CD8-positive, alpha-beta memory T cell (primary cell): ENCODE data around the gene FYB1. TPM values are rescaled to one million over a fixed set of nuclear protein-coding genes. Genes with fewer than 3 reads are reported as not detected.

Experiments used
- CTCF ChIA-PET: fragments of 350-600 bp; sonication (Branson Sonifier 250); formaldehyde crosslinking; loops from one replicate; lab custom pipeline; 2021; ENCODE audit warnings: antibody characterized with exemption; lab: Charles Lee
- POLR2A ChIA-PET: fragments of 350-600 bp; sonication (Branson Sonifier 250); formaldehyde crosslinking; loops from one replicate; lab custom pipeline; 2021; ENCODE audit warnings: antibody characterized with exemption; lab: Charles Lee
- DNase-seq, 5 donors: peaks; one replicate each; pipeline versions ENCODE4 v3.0.0 to v3.0.0-alpha.2; 2020 to 2022; ENCODE audit warnings: mixed read lengths in 1 of 5
- H3K27ac ChIP-seq: one replicate; pipeline ENCODE4 v1.7.0; 2013; ENCODE audit warnings: low read depth, mild to moderate bottlenecking, low read length, moderate library complexity
- H3K27me3 ChIP-seq: 2 replicates; pipeline ENCODE4 v1.7.0; 2013; ENCODE audit warnings: low read length, mild to moderate bottlenecking; ENCODE audit not compliant: insufficient read depth, poor library complexity, severe bottlenecking
- H3K36me3 ChIP-seq: 2 replicates; pipeline ENCODE4 v1.7.0; 2013; ENCODE audit warnings: mild to moderate bottlenecking, low read length, moderate library complexity; ENCODE audit not compliant: insufficient read depth
- H3K4me1 ChIP-seq: 2 replicates; pipeline ENCODE4 v1.7.0; 2013; ENCODE audit warnings: mild to moderate bottlenecking, low read length, moderate library complexity; ENCODE audit not compliant: insufficient read depth
- H3K4me3 ChIP-seq: 2 replicates; pipeline ENCODE4 v1.7.0; 2013; ENCODE audit warnings: mild to moderate bottlenecking, low read length
- H3K9me3 ChIP-seq: 2 replicates; pipeline ENCODE4 v1.7.0; 2013; ENCODE audit warnings: mild to moderate bottlenecking, low read length
- H3K27ac Mint-ChIP-seq, 8 donors: one replicate each; pipeline ENCODE4 v1.8.0; 2020 to 2021; ENCODE audit warnings: mixed read lengths in 8 of 8, mild to moderate bottlenecking in 6 of 8, inconsistent platforms in 3 of 8, moderate library complexity in 3 of 8
- H3K27me3 Mint-ChIP-seq, 2 donors: one replicate each; pipeline ENCODE4 v1.8.0; 2020 to 2021; ENCODE audit warnings: mixed read lengths in 2 of 2, mild to moderate bottlenecking in 1 of 2, moderate library complexity in 1 of 2
- H3K36me3 Mint-ChIP-seq, 3 donors: one replicate each; pipeline ENCODE4 v1.8.0; 2020 to 2021; ENCODE audit warnings: mixed read lengths in 3 of 3, inconsistent platforms in 1 of 3, mild to moderate bottlenecking in 1 of 3
- H3K4me1 Mint-ChIP-seq, 3 donors: one replicate each; pipeline ENCODE4 v1.8.0; 2020 to 2021; ENCODE audit warnings: mixed read lengths in 3 of 3, inconsistent platforms in 1 of 3, mild to moderate bottlenecking in 1 of 3
- H3K4me3 Mint-ChIP-seq, 7 donors: one replicate each; pipeline ENCODE4 v1.8.0; 2020 to 2021; ENCODE audit warnings: mixed read lengths in 7 of 7, mild to moderate bottlenecking in 6 of 7, moderate library complexity in 4 of 7, inconsistent platforms in 2 of 7
- H3K9me3 Mint-ChIP-seq, 5 donors: one replicate each; pipeline ENCODE4 v1.8.0; 2020 to 2022; ENCODE audit warnings: mixed read lengths in 5 of 5, mild to moderate bottlenecking in 3 of 5, moderate library complexity in 2 of 5, inconsistent platforms in 1 of 5
- polyA plus RNA-seq: library from polyadenylated mRNA; unstranded; fragments of 300-500 nt; fragmentation: Illumina TruSeq; gene quantifications from one replicate; pipeline ENCODE4 v1.2.3, GENCODE V29; 2021
- total RNA-seq, 2 experiments: library from RNA; stranded (reverse); gene quantifications; one replicate each; pipeline ENCODE4 v1.2.3, GENCODE V29; 2021

The FYB1 gene
- total and polyA plus RNA-seq, 3 experiments from 2014 or later = 75.9 to 282 (median 84.2) TPM

GRCh38 chr5:39114155-39114554, 105.2 kb downstream of the FYB1 start:
- no peak overlapping the region for H3K4me3 ChIP-seq
- Mint-ChIP-seq H3K4me1 (peaks cover 15 to 51% (median 50%) of the 10 kb centered on the region in 3 donors), H3K27ac (peak overlapping the region in 3 of 8 donors; percentile 16 to 36 (median 17)), H3K9me3 (no peaks in the 10 kb centered on the region), H3K36me3 (peaks cover 5 to 85% (median 30%) of the 10 kb centered on the region in 3 donors), H3K4me3 (no peak overlapping the region), H3K27me3 (no peaks in the 10 kb centered on the region)
- no peaks in the 10 kb centered on the region for H3K27me3 ChIP-seq
- H3K36me3 ChIP-seq = peaks cover 74% of the 10 kb centered on the region
- POLR2A ChIA-PET = no interaction called here
- no peak overlapping the region for H3K27ac ChIP-seq
- H3K9me3 ChIP-seq = no peaks in the 10 kb centered on the region
- no peak for DNase-seq
- peaks cover 6% of the 10 kb centered on the region for H3K4me1 ChIP-seq
- CTCF ChIA-PET = no interaction called here

GRCh38 chr5:39113354-39113953, 105.9 kb downstream of the FYB1 start:
- Histone ChIP-seq H3K9me3 (no peaks in the 10 kb centered on the region), H3K36me3 (peaks cover 73% of the 10 kb centered on the region), H3K27me3 (no peaks in the 10 kb centered on the region), H3K27ac (no peak overlapping the region), H3K4me1 (peaks cover 6% of the 10 kb centered on the region), H3K4me3 (no peak overlapping the region)
- CTCF ChIA-PET = no interaction called here
- no peaks in the 10 kb centered on the region for H3K27me3 Mint-ChIP-seq
- no peaks in the 10 kb centered on the region for H3K9me3 Mint-ChIP-seq
- peak overlapping the region in 2 of 8 donors; percentile 10 to 13 for H3K27ac Mint-ChIP-seq
- no peak for DNase-seq
- peaks cover 15 to 56% (median 50%) of the 10 kb centered on the region in 3 donors for H3K4me1 Mint-ChIP-seq
- no peak overlapping the region for H3K4me3 Mint-ChIP-seq
- POLR2A ChIA-PET = no interaction called here
- peaks cover 5 to 89% (median 31%) of the 10 kb centered on the region in 3 donors for H3K36me3 Mint-ChIP-seq

- Histone ChIP-seq H3K27me3 (no peaks in the 10 kb centered on the region), H3K4me1 (no peaks in the 10 kb centered on the region), H3K36me3 (peaks cover 38% of the 10 kb centered on the region), H3K4me3 (no peak overlapping the region), H3K9me3 (no peaks in the 10 kb centered on the region), H3K27ac (no peak overlapping the region)
- Mint-ChIP-seq H3K4me1 (peaks cover 4 to 31% (median 18%) of the 10 kb centered on the region in 3 donors), H3K36me3 (peaks cover under 1 to 83% (median 22%) of the 10 kb centered on the region in 3 donors), H3K27ac (peak overlapping the region in 5 of 8 donors; percentile 2 to 66 (median 44)), H3K4me3 (no peak overlapping the region), H3K27me3 (no peaks in the 10 kb centered on the region), H3K9me3 (no peaks in the 10 kb centered on the region)
- POLR2A ChIA-PET = no interaction called here
- no peak for DNase-seq
- CTCF ChIA-PET = no interaction called here
Observed at GRCh38 chr5:39109606-39110005, 109.8 kb downstream of the FYB1 start.

GRCh38 chr5:39108987-39109386, 110.4 kb downstream of the FYB1 start:
- peaks cover 0 to 83% (median 21%) of the 10 kb centered on the region in 3 donors for H3K36me3 Mint-ChIP-seq
- CTCF ChIA-PET = no interaction called here
- H3K36me3 ChIP-seq = peaks cover 38% of the 10 kb centered on the region

DNA sequence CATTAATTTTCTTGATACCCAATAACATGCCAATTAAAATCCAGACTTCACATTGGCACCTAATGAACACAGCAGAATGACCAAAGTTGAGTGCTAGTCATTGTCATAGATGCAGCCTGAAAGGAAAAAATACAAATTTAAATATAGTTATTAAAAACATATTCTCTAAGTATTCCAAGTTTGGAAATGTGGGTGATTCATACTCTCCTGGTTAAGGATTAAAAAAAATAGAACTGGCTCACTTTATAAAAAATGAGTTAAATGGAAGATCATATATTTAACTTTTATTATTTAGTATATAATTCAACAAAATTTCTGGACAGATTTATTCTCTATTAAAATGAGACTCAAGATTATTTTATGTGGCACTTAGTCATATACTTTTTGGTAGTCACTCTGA, 112.0 kb downstream of the FYB1 start:
- Mint-ChIP-seq H3K27me3 (no peaks in the 10 kb centered on the region), H3K4me3 (no peak overlapping the region), H3K9me3 (no peaks in the 10 kb centered on the region), H3K4me1 (peaks cover 7 to 38% (median 18%) of the 10 kb centered on the region in 3 donors), H3K27ac (no peak overlapping the region), H3K36me3 (peaks cover 5 to 83% (median 23%) of the 10 kb centered on the region in 3 donors)
- H3K36me3 ChIP-seq = peaks cover 34% of the 10 kb centered on the region
- no peak overlapping the region for H3K4me3 ChIP-seq
- H3K4me1 ChIP-seq = no peaks in the 10 kb centered on the region
- no peak overlapping the region for H3K27ac ChIP-seq
- H3K9me3 ChIP-seq = no peaks in the 10 kb centered on the region
- ChIA-PET POLR2A (no interaction called here), CTCF (no interaction called here)
- no peak for DNase-seq
- H3K27me3 ChIP-seq = no peaks in the 10 kb centered on the region

More at GRCh38 chr5:39108987-39109386, 110.4 kb downstream of the FYB1 start:
- H3K4me3 ChIP-seq = no peak overlapping the region
- no peaks in the 10 kb centered on the region for H3K27me3 ChIP-seq
- no peak for DNase-seq
- H3K4me1 Mint-ChIP-seq = peaks cover 6 to 30% (median 13%) of the 10 kb centered on the region in 3 donors
- H3K4me1 ChIP-seq = no peaks in the 10 kb centered on the region
- POLR2A ChIA-PET = no interaction called here
- H3K4me3 Mint-ChIP-seq = no peak overlapping the region
- no peaks in the 10 kb centered on the region for H3K9me3 Mint-ChIP-seq
- no peak overlapping the region for H3K27ac ChIP-seq
- no peaks in the 10 kb centered on the region for H3K9me3 ChIP-seq
- peak overlapping the region in 7 of 8 donors; percentile 5 to 38 (median 20) for H3K27ac Mint-ChIP-seq
- H3K27me3 Mint-ChIP-seq = no peaks in the 10 kb centered on the region

DNA sequence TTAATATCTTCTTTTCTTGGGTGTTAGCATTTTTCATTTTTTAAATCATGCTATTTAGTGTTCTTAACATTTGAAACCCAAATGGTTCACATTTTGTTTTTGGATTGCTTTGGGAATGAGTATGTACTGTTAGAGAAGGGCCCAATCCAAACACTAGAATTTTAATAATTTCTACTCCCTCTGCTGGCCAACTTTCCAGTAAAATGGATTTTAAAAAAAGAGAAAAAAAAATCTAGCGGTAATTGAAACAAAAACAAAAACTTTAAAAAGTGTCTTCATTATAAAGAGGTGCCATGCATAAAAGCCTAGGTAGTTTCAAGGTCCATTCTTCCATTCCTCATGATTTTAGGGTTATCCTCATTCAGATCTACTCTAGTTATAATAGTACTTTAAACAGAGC, 113.0 kb downstream of the FYB1 start:
- no peaks in the 10 kb centered on the region for H3K27me3 ChIP-seq
- ChIA-PET POLR2A (no interaction called here), CTCF (no interaction called here)
- no peak overlapping the region for H3K4me3 ChIP-seq
- H3K36me3 Mint-ChIP-seq = peaks cover 5 to 79% (median 23%) of the 10 kb centered on the region in 3 donors
- no peaks in the 10 kb centered on the region for H3K9me3 Mint-ChIP-seq
- H3K27me3 Mint-ChIP-seq = no peaks in the 10 kb centered on the region
- H3K4me1 ChIP-seq = peaks cover 2% of the 10 kb centered on the region
- H3K36me3 ChIP-seq = peaks cover 34% of the 10 kb centered on the region
- H3K9me3 ChIP-seq = no peaks in the 10 kb centered on the region
- no peak overlapping the region for H3K4me3 Mint-ChIP-seq
- DNase-seq = peak in 1 of 5 donors; percentile 10
- peaks cover 10 to 44% (median 24%) of the 10 kb centered on the region in 3 donors for H3K4me1 Mint-ChIP-seq
- H3K27ac ChIP-seq = no peak overlapping the region
- peak overlapping the region in 2 of 8 donors; percentile 32 to 63 for H3K27ac Mint-ChIP-seq

- peaks cover 29 to 61% (median 38%) of the 10 kb centered on the region in 3 donors for H3K4me1 Mint-ChIP-seq
- Histone ChIP-seq H3K4me3 (no peak overlapping the region), H3K9me3 (no peaks in the 10 kb centered on the region), H3K27me3 (no peaks in the 10 kb centered on the region), H3K36me3 (peaks cover 19% of the 10 kb centered on the region), H3K4me1 (peaks cover 21% of the 10 kb centered on the region), H3K27ac (no peak overlapping the region)
- ChIA-PET CTCF (interaction anchor here (0.7 to 2.3 kb wide), 2 partner anchors 24 to 179 kb away, joined by 3 to 9 read pairs; no protein-coding TSS in a partner anchor), POLR2A (no interaction called here)
- H3K27ac Mint-ChIP-seq = peak overlapping the region in 6 of 8 donors; percentile 3 to 77 (median 29)
- no peaks in the 10 kb centered on the region for H3K9me3 Mint-ChIP-seq
- no peak overlapping the region for H3K4me3 Mint-ChIP-seq
- peaks cover 5 to 62% (median 17%) of the 10 kb centered on the region in 3 donors for H3K36me3 Mint-ChIP-seq
- H3K27me3 Mint-ChIP-seq = no peaks in the 10 kb centered on the region
- DNase-seq = no peak
Observed at GRCh38 chr5:39104221-39104620, 115.1 kb downstream of the FYB1 start.

- Histone ChIP-seq H3K4me3 (no peak overlapping the region), H3K4me1 (peaks cover 21% of the 10 kb centered on the region), H3K27ac (no peak overlapping the region), H3K9me3 (no peaks in the 10 kb centered on the region), H3K36me3 (peaks cover 14% of the 10 kb centered on the region), H3K27me3 (no peaks in the 10 kb centered on the region)
- POLR2A ChIA-PET = no interaction called here
- H3K4me1 Mint-ChIP-seq = peaks cover 31 to 58% (median 42%) of the 10 kb centered on the region in 3 donors
- no peaks in the 10 kb centered on the region for H3K9me3 Mint-ChIP-seq
- CTCF ChIA-PET = interaction anchor here (2.3 kb wide), 1 partner anchor 22 kb away, joined by 9 read pairs; no protein-coding TSS in a partner anchor
- H3K4me3 Mint-ChIP-seq = peak overlapping the region in 1 of 7 donors; percentile 61
- H3K27ac Mint-ChIP-seq = peak overlapping the region in 6 of 8 donors; percentile 29 to 80 (median 62)
- DNase-seq = no peak
- H3K36me3 Mint-ChIP-seq = peaks cover 5 to 49% (median 16%) of the 10 kb centered on the region in 3 donors
- H3K27me3 Mint-ChIP-seq = peaks cover 0 to under 1% of the 10 kb centered on the region in 2 donors
Observed at GRCh38 chr5:39102684-39103155, 116.6 kb downstream of the FYB1 start.
